Cardiac muscle cell (in vitro differentiated cells and primary cell): Measurements from ENCODE around the gene HOXD8. TPM values are rescaled to one million over a fixed set of nuclear protein-coding genes. Genes with fewer than 3 reads are reported as not detected.
A peak's percentile ranks its signal among the peaks of the same experiment; 100 is the strongest.

Experiments
- DNase-seq, 2 donors: peaks; one replicate each; pipeline versions ENCODE4 v3.0.0 to v3.0.0-alpha.2; 2010 to 2017; ENCODE audit warnings: low read depth in 1 of 2, low spot score in 1 of 2
- H3K27ac ChIP-seq: fragments of 200-600 bp; sonication (generic); 2 replicates; pipeline ENCODE4 v1.5.1; 2016
- H3K27me3 ChIP-seq: fragments of 200-600 bp; sonication (generic); 2 replicates; pipeline ENCODE4 v1.6.0; 2016; ENCODE audit warnings: control low read depth
- H3K36me3 ChIP-seq: fragments of 200-600 bp; sonication (generic); 2 replicates; pipeline ENCODE4 v1.5.1; 2016; ENCODE audit warnings: control low read depth
- H3K4me1 ChIP-seq: fragments of 200-600 bp; sonication (generic); 2 replicates; pipeline ENCODE4 v1.8.1; 2017; ENCODE audit warnings: low read depth, mild to moderate bottlenecking, mixed run types
- H3K4me3 ChIP-seq: fragments of 200-600 bp; sonication (generic); 2 replicates; pipeline ENCODE4 v1.5.1; 2016; ENCODE audit warnings: mild to moderate bottlenecking
- H3K9me3 ChIP-seq: fragments of 200-600 bp; sonication (generic); 2 replicates; pipeline ENCODE4 v1.5.1; 2017; ENCODE audit warnings: low read depth, mild to moderate bottlenecking, control low read depth
- CTCF ChIP-seq: IDR thresholded peaks from 2 replicates; pipeline ENCODE4 v1.5.1; 2012; ENCODE audit warnings: low read depth, mild to moderate bottlenecking, low read length
- polyA plus RNA-seq: library from polyadenylated mRNA; unstranded; fragments of >200 nt; fragmentation: Nextera tagmentation; extraction: Ambion mirVana; gene quantifications from 2 replicates; pipeline ENCODE4 v1.2.1, GENCODE V29; 2016
- total RNA-seq: library from RNA; depleted of rRNA; stranded (reverse); fragments of >200 nt; gene quantifications from 2 replicates; pipeline ENCODE4 v1.2.3, GENCODE V29; 2016

The HOXD8 gene
- total RNA-seq (not detected in 2 replicates), polyA plus RNA-seq (not detected in 2 replicates)

GRCh38 chr2:176128982-176129796 lies at the start of gene HOXD8:
Gene HOXD8, plus strand, starts transcription at chr2:176129705. Its CDS starts 662 bp downstream, at chr2:176130367.
- no peaks in the 10 kb centered on the region for H3K9me3 ChIP-seq
- peaks cover 100% of the 10 kb centered on the region for H3K27me3 ChIP-seq
- H3K4me1 ChIP-seq = no peaks in the 10 kb centered on the region
- peak; percentile 52 to 57 for DNase-seq
- TF ChIP-seq CTCF = no peak
- no peaks in the 10 kb centered on the region for H3K36me3 ChIP-seq
- H3K27ac ChIP-seq = no peak within 1 kb of the TSS
- peak within 1 kb of the TSS; percentile 35 for H3K4me3 ChIP-seq

DNA sequence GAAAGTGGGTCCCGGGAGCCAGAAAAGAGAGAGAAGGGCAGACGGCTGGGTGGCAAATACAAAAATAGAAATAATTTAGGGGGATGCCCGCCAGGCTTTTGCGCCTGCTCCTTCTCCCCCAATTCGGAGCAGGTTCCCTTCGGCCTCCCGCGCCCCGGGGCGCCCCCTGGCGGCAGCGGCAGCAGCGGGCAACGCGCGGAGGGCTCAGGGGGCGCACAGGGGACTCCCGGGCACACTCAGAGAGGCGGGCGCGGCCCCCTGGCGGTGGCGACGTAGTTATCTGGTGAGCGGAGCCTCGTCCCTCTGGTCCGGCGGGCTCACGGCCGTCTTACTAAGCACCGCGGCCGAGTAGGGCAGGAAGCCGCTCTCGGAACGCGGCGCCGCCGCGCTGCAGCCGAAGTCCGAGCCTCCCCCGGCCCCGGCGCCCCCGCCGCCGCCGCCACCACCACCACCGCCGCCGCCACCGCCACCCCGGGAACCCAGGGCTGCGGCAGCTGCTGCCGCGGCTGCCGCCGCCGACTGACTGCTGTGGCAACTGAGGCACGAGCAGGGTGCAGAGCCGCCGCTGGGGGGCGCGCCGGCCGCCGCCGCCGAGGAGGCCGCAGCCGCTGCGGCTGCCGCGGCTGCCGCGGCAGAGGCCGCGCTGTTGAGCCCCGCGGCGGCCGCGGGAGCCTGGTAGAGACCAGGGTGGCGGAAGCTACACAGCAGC lies 49.5 kb upstream of the HOXD8 start:
- H3K27ac ChIP-seq = no peak overlapping the region
- peak; percentile 39 to 93 for DNase-seq
- peak; percentile 70 for TF ChIP-seq CTCF
- H3K9me3 ChIP-seq = no peaks in the 10 kb centered on the region
- peaks cover 3% of the 10 kb centered on the region for H3K4me1 ChIP-seq
- peaks cover 100% of the 10 kb centered on the region for H3K27me3 ChIP-seq
- peak overlapping the region; percentile 32 for H3K4me3 ChIP-seq
- no peaks in the 10 kb centered on the region for H3K36me3 ChIP-seq

DNA sequence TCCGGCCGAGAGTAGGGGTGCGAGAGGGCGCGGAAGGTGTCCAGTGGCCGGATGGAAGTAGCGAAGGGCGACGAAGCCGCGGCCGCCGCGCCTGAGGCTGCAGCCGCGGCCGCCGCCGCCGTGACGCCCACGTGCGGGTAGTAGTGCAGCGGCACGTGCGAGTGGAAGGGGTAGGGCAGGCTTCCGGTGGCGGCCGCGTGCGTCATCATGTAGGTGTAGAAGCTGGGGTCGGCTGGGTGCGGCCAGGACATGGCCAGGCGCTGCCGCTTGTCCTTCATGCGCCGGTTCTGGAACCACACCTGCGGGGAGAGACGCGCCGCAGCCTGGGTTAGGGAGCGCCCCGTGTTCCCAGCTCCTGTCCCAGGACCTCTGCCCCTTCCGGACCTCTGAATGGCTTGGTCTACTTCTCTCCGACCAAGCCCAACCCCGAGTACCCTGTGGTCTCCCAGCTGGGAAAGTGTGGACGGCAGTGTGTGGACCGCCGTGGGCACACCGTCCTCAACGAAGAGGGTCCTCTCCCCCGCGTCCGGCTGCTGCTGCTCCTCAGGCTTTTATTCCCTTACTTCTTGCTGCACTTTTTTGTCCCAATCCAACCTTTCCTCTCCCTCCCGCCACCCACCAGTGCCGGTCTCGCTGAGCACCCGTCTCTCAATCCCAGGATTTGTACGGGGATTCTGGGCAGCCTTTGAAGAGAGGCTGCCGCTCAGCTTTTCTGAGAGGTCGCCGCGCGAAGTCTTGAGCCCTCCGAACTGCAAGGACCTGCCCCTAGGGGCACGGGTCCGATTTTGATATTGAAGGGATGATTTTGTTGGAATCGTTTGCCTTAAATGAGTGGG lies 48.7 kb upstream of the HOXD8 start:
- H3K27ac ChIP-seq = no peak overlapping the region
- no peak for TF ChIP-seq CTCF
- H3K4me1 ChIP-seq = peaks cover 7% of the 10 kb centered on the region
- no peaks in the 10 kb centered on the region for H3K9me3 ChIP-seq
- H3K27me3 ChIP-seq = peaks cover 100% of the 10 kb centered on the region
- peak overlapping the region; percentile 32 for H3K4me3 ChIP-seq
- no peak for DNase-seq
- no peaks in the 10 kb centered on the region for H3K36me3 ChIP-seq

DNA sequence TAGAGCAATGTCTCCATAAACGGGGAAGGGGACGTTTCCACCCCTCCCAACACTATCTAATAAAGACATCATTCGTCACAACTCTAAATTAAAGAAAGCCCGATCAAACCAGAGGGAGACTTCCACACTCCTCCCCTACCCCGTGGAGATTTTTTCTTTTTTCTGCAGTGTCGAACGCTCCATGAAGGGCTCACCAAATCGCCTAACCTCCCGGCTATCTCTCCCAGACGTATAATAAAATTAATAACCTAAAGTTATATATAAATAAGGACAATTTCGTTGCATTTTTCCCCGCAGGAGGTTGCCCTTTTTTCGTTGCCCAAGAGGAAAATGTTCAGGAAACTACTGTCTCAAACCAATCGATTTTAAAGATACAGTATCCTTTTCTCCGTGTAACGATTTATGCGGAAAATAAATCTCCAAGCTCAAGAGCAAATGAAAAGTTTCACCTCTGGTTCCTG lies 48.1 kb upstream of the HOXD8 start:
- Histone ChIP-seq H3K9me3 (no peaks in the 10 kb centered on the region), H3K4me1 (peaks cover 11% of the 10 kb centered on the region), H3K27ac (no peak overlapping the region), H3K36me3 (no peaks in the 10 kb centered on the region), H3K4me3 (no peak overlapping the region), H3K27me3 (peaks cover 100% of the 10 kb centered on the region)
- TF ChIP-seq CTCF = no peak
- no peak for DNase-seq

GRCh38 chr2:176081837-176082524 lies 47.5 kb upstream of the HOXD8 start:
- Histone ChIP-seq H3K9me3 (no peaks in the 10 kb centered on the region), H3K36me3 (no peaks in the 10 kb centered on the region), H3K27me3 (peaks cover 100% of the 10 kb centered on the region), H3K4me3 (no peak overlapping the region), H3K4me1 (peaks cover 11% of the 10 kb centered on the region), H3K27ac (no peak overlapping the region)
- TF ChIP-seq CTCF = no peak
- DNase-seq = peak in 1 of 2 donors; percentile 45
